ENCODE data around the gene CYP26B1.

- TF ChIP-seq EZH2 (IDR thresholded peaks at IDR 0.05; ENCODE audit: borderline replicate concordance, low read length) (no peak), CTCF (conservative IDR thresholded peaks at IDR 0.05 in 1 of 2, IDR thresholded peaks at IDR 0.05 in 1 of 2; ENCODE audit: extremely low read depth in 1 of 2, insufficient read depth in 1 of 2, low read depth in 1 of 2, low read length in 2 of 2) (no peak)
Measured at GRCh38 chr2:72121153-72121552, 26.5 kb downstream of the CYP26B1 start.
